Endodermal cell (in vitro differentiated cells): Measurements from ENCODE around the gene IL18R1. TPM values are rescaled to one million over a fixed set of nuclear protein-coding genes. Genes with fewer than 3 reads are reported as not detected.

ENCODE experiments used
- DNase-seq: peaks from one replicate; pipeline ENCODE4 v3.0.0-alpha.2; 2017
- H3K27ac ChIP-seq: 2 replicates; pipeline ENCODE4 v1.5.1; 2013; ENCODE audit warnings: mild to moderate bottlenecking, low read depth, low read length, moderate library complexity
- H3K27me3 ChIP-seq: 2 replicates; pipeline ENCODE4 v1.6.1; 2013; ENCODE audit warnings: mild to moderate bottlenecking, low read length, moderate library complexity; ENCODE audit not compliant: insufficient read depth, control insufficient read depth, poor library complexity, severe bottlenecking
- H3K36me3 ChIP-seq: 2 replicates; pipeline ENCODE4 v1.7.0; 2013; ENCODE audit warnings: mild to moderate bottlenecking, low read length, moderate library complexity; ENCODE audit not compliant: control insufficient read depth, insufficient read depth
- H3K4me1 ChIP-seq: one replicate; pipeline ENCODE4 v1.7.0; 2013; ENCODE audit warnings: low read length; ENCODE audit not compliant: control insufficient read depth, insufficient read depth
- H3K4me3 ChIP-seq: 2 replicates; pipeline ENCODE4 v1.5.1; 2013; ENCODE audit warnings: mild to moderate bottlenecking, low read length, moderate library complexity
- H3K9ac ChIP-seq: 2 replicates; pipeline ENCODE4 v1.6.1; 2013; ENCODE audit warnings: mild to moderate bottlenecking, low read length, moderate library complexity; ENCODE audit not compliant: poor library complexity, severe bottlenecking; ENCODE audit errors: extremely low read depth
- H3K9me3 ChIP-seq: 2 replicates; pipeline ENCODE4 v1.6.1; 2013; ENCODE audit warnings: mild to moderate bottlenecking, low read length, moderate library complexity; ENCODE audit not compliant: control insufficient read depth
- H3K27ac Mint-ChIP-seq: 2 replicates; pipeline ENCODE4 v1.8.0; 2020; ENCODE audit warnings: mixed read lengths
- H3K27me3 Mint-ChIP-seq: 2 replicates; pipeline ENCODE4 v1.8.0; 2021; ENCODE audit warnings: mild to moderate bottlenecking, mixed read lengths; ENCODE audit not compliant: insufficient read depth
- H3K36me3 Mint-ChIP-seq: 2 replicates; pipeline ENCODE4 v1.8.0; 2020; ENCODE audit warnings: low read depth, mixed read lengths
- H3K4me1 Mint-ChIP-seq: 2 replicates; pipeline ENCODE4 v1.8.0; 2020; ENCODE audit warnings: mixed read lengths
- H3K4me3 Mint-ChIP-seq: 2 replicates; pipeline ENCODE4 v1.8.0; 2020; ENCODE audit warnings: mild to moderate bottlenecking, moderate library complexity, mixed read lengths
- H3K9me3 Mint-ChIP-seq: 2 replicates; pipeline ENCODE4 v1.8.0; 2020; ENCODE audit warnings: mild to moderate bottlenecking, mixed read lengths
- CTCF ChIP-seq: fragments of 200-600 bp; sonication (generic); conservative IDR thresholded peaks from 2 replicates; pipeline ENCODE4 v1.5.0; 2021; ENCODE audit warnings: antibody characterized with exemption, mild to moderate bottlenecking
- WGBS, 2 experiments: methylation state at CpG; one replicate each; pipeline versions ENCODE4 v1.1.5 to v1.1.7; 2013; ENCODE audit warnings: missing lambda C conversion rate in 2 of 2, mixed read lengths in 1 of 2; ENCODE audit not compliant: insufficient coverage in 1 of 2, insufficient read length in 1 of 2; 5-methylcytosine and 5-hydroxymethylcytosine counted together
- total RNA-seq, 2 donors: library from RNA; stranded (reverse); fragmentation: NEBNext Ultra II Directional in 1 of 2; extraction: Animal tissue kit (Norgen Biotek cat#: 25700) in 1 of 2; gene quantifications; 2 replicates in 1 of 2; 3 replicates in 1 of 2; pipeline ENCODE4 v1.2.1, GENCODE V29; 2021

Gene IL18R1
- total RNA-seq, 2 donors from 2014 or later = 2.2 to 2.4 TPM

DNA sequence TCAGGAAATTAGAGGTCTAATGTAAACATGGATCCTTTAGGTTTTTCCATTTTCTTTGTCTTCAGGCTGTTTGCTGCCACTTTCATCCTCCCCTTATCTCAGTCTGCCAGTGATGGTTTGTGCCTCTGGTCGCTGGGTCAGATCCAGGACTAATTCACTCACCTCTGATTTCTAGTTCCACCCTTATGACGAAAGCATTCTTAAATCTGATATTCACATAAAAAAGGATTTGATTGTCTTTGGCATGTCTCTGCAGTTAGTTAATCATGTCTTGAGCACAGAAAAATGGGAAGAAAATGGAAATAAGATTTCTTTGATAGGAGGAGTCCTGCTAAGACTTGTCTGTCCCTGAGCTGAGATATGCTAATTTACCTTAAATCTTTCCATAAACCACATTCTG, 39.7 kb upstream of the IL18R1 start:
- peaks cover 22% of the 10 kb centered on the region for H3K4me1 Mint-ChIP-seq
- no peaks in the 10 kb centered on the region for H3K36me3 Mint-ChIP-seq
- DNase-seq = no peak
- no peak overlapping the region for H3K4me3 Mint-ChIP-seq
- Histone ChIP-seq H3K9me3 (peaks cover 20% of the 10 kb centered on the region), H3K4me3 (no peak overlapping the region), H3K36me3 (no peaks in the 10 kb centered on the region), H3K27me3 (no peaks in the 10 kb centered on the region), H3K4me1 (peaks cover 2% of the 10 kb centered on the region), H3K27ac (no peak overlapping the region), H3K9ac (no peak overlapping the region)
- H3K27ac Mint-ChIP-seq = no peak overlapping the region
- peaks cover 13% of the 10 kb centered on the region for H3K9me3 Mint-ChIP-seq
- 89% methylated on average over 1 of the region's 2 CpGs; no CpG with 5 or more reads in 1 of the 2 experiments for WGBS, 2 experiments
- H3K27me3 Mint-ChIP-seq = peaks cover 4% of the 10 kb centered on the region
- TF ChIP-seq CTCF = no peak

DNA sequence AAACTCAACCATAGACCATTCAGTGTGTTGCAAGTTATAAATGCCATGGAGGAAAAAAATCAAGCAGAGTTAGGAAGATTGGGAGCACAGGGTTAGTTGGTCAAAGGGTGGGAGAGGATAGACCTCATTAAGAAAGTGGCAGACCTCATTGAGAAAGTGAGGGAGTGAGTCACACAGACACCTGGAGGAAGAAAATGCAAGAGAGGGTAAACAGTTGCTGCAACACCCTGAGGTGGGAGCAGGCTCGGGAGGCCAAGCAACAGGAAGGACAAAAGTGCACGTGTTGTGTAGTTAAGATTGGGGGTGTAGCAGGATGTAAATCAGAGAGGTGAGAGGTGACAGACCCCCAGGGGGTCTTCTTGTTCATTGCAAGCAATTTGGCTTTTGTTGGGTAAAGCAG, 37.9 kb upstream of the IL18R1 start:
- H3K9ac ChIP-seq = no peak overlapping the region
- 53 to 57% methylated on average over 1 to 2 of the region's 2 CpGs for WGBS, 2 experiments
- H3K36me3 Mint-ChIP-seq = no peaks in the 10 kb centered on the region
- H3K4me1 ChIP-seq = no peaks in the 10 kb centered on the region
- peaks cover 12% of the 10 kb centered on the region for H3K4me1 Mint-ChIP-seq
- peak; percentile 48 for DNase-seq
- H3K36me3 ChIP-seq = no peaks in the 10 kb centered on the region
- no peaks in the 10 kb centered on the region for H3K27me3 ChIP-seq
- peaks cover 4% of the 10 kb centered on the region for H3K27me3 Mint-ChIP-seq
- no peak overlapping the region for H3K27ac Mint-ChIP-seq
- no peak overlapping the region for H3K4me3 Mint-ChIP-seq
- no peak for TF ChIP-seq CTCF
- H3K27ac ChIP-seq = no peak overlapping the region
- H3K9me3 Mint-ChIP-seq = peaks cover 13% of the 10 kb centered on the region
- no peak overlapping the region for H3K4me3 ChIP-seq
- peaks cover 23% of the 10 kb centered on the region for H3K9me3 ChIP-seq

GRCh38 chr2:102318437-102318836, 37.2 kb upstream of the IL18R1 start:
- Histone ChIP-seq H3K4me3 (no peak overlapping the region), H3K27me3 (no peaks in the 10 kb centered on the region), H3K9me3 (peaks cover 29% of the 10 kb centered on the region), H3K4me1 (no peaks in the 10 kb centered on the region), H3K36me3 (no peaks in the 10 kb centered on the region), H3K27ac (no peak overlapping the region), H3K9ac (no peak overlapping the region)
- TF ChIP-seq CTCF = no peak
- DNase-seq = no peak
- 97 to 100% methylated on average over 1 to 2 of the region's 2 CpGs for WGBS, 2 experiments
- Mint-ChIP-seq H3K4me3 (no peak overlapping the region), H3K4me1 (peaks cover 7% of the 10 kb centered on the region), H3K27me3 (peaks cover 4% of the 10 kb centered on the region), H3K36me3 (no peaks in the 10 kb centered on the region), H3K9me3 (peaks cover 15% of the 10 kb centered on the region), H3K27ac (no peak overlapping the region)
